C4-2B (cell line): ENCODE results near the gene PNMA6E.

Source experiments
- ZFX ChIP-seq: fragments of 450-650 bp; IDR thresholded peaks from 2 replicates; pipeline ENCODE4 v1.6.1; 2017
- TF ChIP-seq, protein P1 (sequence below): fragments of 450-650 bp; conservative IDR thresholded peaks from 2 replicates; pipeline ENCODE4 v1.5.1; 2017; ENCODE audit warnings: mild to moderate bottlenecking

GRCh38 chrX:153426204-153426603 lies 25.1 kb upstream of the PNMA6E start:
- no peak for TF ChIP-seq ZFX
- TF ChIP-seq, protein P1, sequence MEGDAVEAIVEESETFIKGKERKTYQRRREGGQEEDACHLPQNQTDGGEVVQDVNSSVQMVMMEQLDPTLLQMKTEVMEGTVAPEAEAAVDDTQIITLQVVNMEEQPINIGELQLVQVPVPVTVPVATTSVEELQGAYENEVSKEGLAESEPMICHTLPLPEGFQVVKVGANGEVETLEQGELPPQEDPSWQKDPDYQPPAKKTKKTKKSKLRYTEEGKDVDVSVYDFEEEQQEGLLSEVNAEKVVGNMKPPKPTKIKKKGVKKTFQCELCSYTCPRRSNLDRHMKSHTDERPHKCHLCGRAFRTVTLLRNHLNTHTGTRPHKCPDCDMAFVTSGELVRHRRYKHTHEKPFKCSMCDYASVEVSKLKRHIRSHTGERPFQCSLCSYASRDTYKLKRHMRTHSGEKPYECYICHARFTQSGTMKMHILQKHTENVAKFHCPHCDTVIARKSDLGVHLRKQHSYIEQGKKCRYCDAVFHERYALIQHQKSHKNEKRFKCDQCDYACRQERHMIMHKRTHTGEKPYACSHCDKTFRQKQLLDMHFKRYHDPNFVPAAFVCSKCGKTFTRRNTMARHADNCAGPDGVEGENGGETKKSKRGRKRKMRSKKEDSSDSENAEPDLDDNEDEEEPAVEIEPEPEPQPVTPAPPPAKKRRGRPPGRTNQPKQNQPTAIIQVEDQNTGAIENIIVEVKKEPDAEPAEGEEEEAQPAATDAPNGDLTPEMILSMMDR: no peak
